ENCODE data around the gene HSPBP1. TPM values are rescaled to one million over a fixed set of nuclear protein-coding genes. Genes with fewer than 3 reads are reported as not detected.

Gene HSPBP1
- total RNA-seq, 1 donor from 2014 or later: 22.7 TPM

DNA sequence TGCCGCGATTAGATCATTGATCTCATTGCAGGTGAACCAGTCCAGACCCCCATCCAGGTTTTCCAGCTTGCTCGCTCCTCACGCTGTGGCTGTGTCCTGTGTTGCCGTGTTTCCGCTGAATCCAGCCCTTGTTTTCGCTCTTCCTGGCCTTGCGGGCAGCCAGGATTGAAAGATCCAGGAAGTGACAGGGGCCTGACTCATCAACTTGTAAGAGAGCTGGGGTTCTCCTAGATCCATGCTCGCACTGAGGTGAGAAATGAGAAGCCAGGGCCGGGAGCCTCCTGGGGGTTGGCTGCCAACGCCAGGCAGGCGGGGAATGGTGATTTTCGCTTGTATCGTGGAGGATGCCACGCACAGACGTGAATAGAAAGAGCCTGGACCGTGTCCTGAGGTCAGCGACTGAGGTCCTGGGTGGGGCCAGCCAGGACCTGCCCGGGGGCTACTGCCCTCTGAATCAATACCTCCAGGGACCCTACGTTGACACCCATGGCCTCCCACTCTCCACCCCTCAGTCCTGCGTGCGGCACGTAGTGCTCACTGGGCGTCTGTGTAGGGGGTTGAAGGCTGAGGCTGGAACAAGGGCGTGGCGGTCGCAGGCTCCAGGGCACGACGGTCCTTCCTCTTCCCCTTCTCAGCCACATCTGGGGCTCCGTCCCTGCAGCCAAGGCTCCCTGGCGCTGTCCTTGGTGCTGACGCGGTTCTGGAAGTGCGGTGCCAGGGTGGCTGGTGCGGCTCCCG, 63.3 kb downstream of the HSPBP1 start:
- Mint-ChIP-seq H3K27me3 (ENCODE audit: low read depth) (no peaks in the 10 kb centered on the region), H3K4me3 (ENCODE audit: unreplicated experiment) (peak overlapping the region; percentile 85), H3K9me3 (ENCODE audit: low read depth) (peaks cover 22% of the 10 kb centered on the region), H3K4me1 (ENCODE audit: low read depth) (peaks cover 18% of the 10 kb centered on the region), H3K36me3 (ENCODE audit: low read depth) (peaks cover 2% of the 10 kb centered on the region), H3K27ac (ENCODE audit: unreplicated experiment) (peak overlapping the region; percentile 97)
- DNase-seq (ENCODE audit: low spot score): no peak
- TF ChIP-seq, protein P1, sequence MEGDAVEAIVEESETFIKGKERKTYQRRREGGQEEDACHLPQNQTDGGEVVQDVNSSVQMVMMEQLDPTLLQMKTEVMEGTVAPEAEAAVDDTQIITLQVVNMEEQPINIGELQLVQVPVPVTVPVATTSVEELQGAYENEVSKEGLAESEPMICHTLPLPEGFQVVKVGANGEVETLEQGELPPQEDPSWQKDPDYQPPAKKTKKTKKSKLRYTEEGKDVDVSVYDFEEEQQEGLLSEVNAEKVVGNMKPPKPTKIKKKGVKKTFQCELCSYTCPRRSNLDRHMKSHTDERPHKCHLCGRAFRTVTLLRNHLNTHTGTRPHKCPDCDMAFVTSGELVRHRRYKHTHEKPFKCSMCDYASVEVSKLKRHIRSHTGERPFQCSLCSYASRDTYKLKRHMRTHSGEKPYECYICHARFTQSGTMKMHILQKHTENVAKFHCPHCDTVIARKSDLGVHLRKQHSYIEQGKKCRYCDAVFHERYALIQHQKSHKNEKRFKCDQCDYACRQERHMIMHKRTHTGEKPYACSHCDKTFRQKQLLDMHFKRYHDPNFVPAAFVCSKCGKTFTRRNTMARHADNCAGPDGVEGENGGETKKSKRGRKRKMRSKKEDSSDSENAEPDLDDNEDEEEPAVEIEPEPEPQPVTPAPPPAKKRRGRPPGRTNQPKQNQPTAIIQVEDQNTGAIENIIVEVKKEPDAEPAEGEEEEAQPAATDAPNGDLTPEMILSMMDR (IDR thresholded peaks at IDR 0.05): no peak

DNA sequence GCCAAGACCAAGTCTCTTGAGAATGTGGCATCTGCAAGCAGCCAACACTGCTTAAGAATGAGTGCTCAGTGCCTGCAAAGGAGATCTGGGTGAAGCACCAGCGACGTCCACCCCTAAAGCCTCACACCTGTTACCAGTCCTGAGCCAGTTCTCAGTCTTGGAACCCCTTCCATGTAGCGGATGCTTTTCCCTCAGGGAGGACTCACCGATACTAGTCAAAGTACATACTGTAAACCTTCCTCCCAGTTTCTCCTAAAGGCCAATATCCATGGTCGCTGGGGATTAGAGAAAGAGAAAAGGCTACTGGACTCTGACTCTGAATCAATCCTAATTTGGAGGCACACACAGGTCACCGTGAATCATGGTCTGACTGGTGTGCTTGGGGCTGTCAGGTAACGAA, 66.4 kb downstream of the HSPBP1 start:
- no peak overlapping the region for H3K27ac Mint-ChIP-seq (ENCODE audit: unreplicated experiment)
- DNase-seq (ENCODE audit: low spot score): no peak
- TF ChIP-seq, protein P1 (IDR thresholded peaks at IDR 0.05): no peak
- H3K4me1 Mint-ChIP-seq (ENCODE audit: low read depth): peaks cover 28% of the 10 kb centered on the region
- peaks cover 14% of the 10 kb centered on the region for H3K9me3 Mint-ChIP-seq (ENCODE audit: low read depth)
- no peaks in the 10 kb centered on the region for H3K27me3 Mint-ChIP-seq (ENCODE audit: low read depth)
- no peak overlapping the region for H3K4me3 Mint-ChIP-seq (ENCODE audit: unreplicated experiment)
- peaks cover 2% of the 10 kb centered on the region for H3K36me3 Mint-ChIP-seq (ENCODE audit: low read depth)

DNA sequence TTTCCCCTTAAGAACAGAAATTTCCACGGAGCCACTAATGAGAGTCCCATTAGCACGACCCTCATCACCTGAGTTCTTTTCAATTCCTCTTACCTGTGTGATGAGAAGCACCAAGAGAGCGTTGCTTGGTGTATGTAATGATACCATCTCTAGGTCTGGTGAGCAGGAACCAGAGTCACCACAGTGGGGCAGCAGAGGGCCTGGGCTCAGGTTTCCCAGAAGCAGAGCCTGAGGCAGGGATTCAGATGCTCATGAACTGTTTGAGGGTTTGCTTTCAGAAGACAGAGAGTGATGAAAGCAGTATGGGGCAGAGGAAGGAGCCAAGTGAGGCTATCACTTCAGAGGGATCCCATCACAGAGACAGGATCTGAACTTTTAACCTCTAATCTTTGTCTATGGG, 67.5 kb downstream of the HSPBP1 start:
- Mint-ChIP-seq H3K4me3 (ENCODE audit: unreplicated experiment) (no peak overlapping the region), H3K4me1 (ENCODE audit: low read depth) (peaks cover 24% of the 10 kb centered on the region), H3K27me3 (ENCODE audit: low read depth) (no peaks in the 10 kb centered on the region), H3K36me3 (ENCODE audit: low read depth) (peaks cover 2% of the 10 kb centered on the region), H3K9me3 (ENCODE audit: low read depth) (peaks cover 14% of the 10 kb centered on the region), H3K27ac (ENCODE audit: unreplicated experiment) (no peak overlapping the region)
- TF ChIP-seq, protein P1 (IDR thresholded peaks at IDR 0.05): peak; percentile 58
- no peak for DNase-seq (ENCODE audit: low spot score)

Small RNA genes lying within 50 kb of the gene (microRNA-seq; reads per million reads assigned to microRNA genes)
- gene MIR6802 (ENCODE audit: borderline number of aligned reads) (not detected), gene MIR6803 (ENCODE audit: borderline number of aligned reads) (2.8 reads per million), gene MIR6804 (ENCODE audit: borderline number of aligned reads) (3.3 reads per million)

Other genes with a start within 250 kb of the HSPBP1 start
- 0.51 TPM in 1 of 3 replicates, not detected in the others for gene GP6, start 241.8 kb downstream of the HSPBP1 start, total RNA-seq
- 9.7 to 13.7 TPM (median 11.1 TPM) in 3 replicates for gene RDH13, start 217.0 kb downstream of the HSPBP1 start, total RNA-seq
- 4.1 to 7.9 TPM (median 6.8 TPM) in 3 replicates for gene EPS8L1, start 204.2 kb downstream of the HSPBP1 start, total RNA-seq
- gene PPP1R12C, start 162.5 kb downstream of the HSPBP1 start, total RNA-seq: 86.1 to 111 TPM (median 103 TPM) in 3 replicates
- 0.62 TPM in 1 of 3 replicates, not detected in the others for gene TNNT1, start 130.9 kb downstream of the HSPBP1 start, total RNA-seq
- not detected in 3 replicates for gene TNNI3, start 122.4 kb downstream of the HSPBP1 start, total RNA-seq
- 0.90 to 2.2 TPM (median 1.3 TPM) in 3 replicates for gene DNAAF3, start 113.5 kb downstream of the HSPBP1 start, total RNA-seq
- gene SYT5, start 99.8 kb downstream of the HSPBP1 start, total RNA-seq: 0.80 TPM in 1 of 3 replicates, not detected in the others
- gene PTPRH, start 70.6 kb downstream of the HSPBP1 start, total RNA-seq: 0.42 to 0.54 TPM in 2 of 3 replicates, not detected in the other
- gene TMEM86B, start 51.3 kb downstream of the HSPBP1 start, total RNA-seq: 1.4 to 1.5 TPM (median 1.4 TPM) in 3 replicates
- gene PPP6R1, start 21.1 kb downstream of the HSPBP1 start, total RNA-seq: 47.6 to 58.4 TPM (median 49.9 TPM) in 3 replicates
- gene BRSK1, start 3.9 kb upstream of the HSPBP1 start, total RNA-seq: 14.0 to 15.9 TPM (median 15.3 TPM) in 3 replicates
- not detected in 3 replicates for gene TMEM150B, start 45.2 kb upstream of the HSPBP1 start, total RNA-seq
- 9.5 to 14.6 TPM (median 9.7 TPM) in 3 replicates for gene KMT5C, start 59.8 kb upstream of the HSPBP1 start, total RNA-seq
- 0.17 to 0.23 TPM in 2 of 3 replicates, not detected in the other for gene COX6B2, start 74.6 kb upstream of the HSPBP1 start, total RNA-seq
- not detected in 3 replicates for gene GARIN5B, start 83.2 kb upstream of the HSPBP1 start, total RNA-seq
- 2.8 to 3.7 TPM (median 3.1 TPM) in 3 replicates for gene IL11, start 90.4 kb upstream of the HSPBP1 start, total RNA-seq
- gene TMEM190, start 96.7 kb upstream of the HSPBP1 start, total RNA-seq: 0.52 to 1.0 TPM in 2 of 3 replicates, not detected in the other
- 0.59 to 1.0 TPM (median 0.85 TPM) in 3 replicates for gene TMEM238, start 104.2 kb upstream of the HSPBP1 start, total RNA-seq
- gene RPL28, start 105.8 kb upstream of the HSPBP1 start, total RNA-seq: 1,343 to 1,376 TPM (median 1,346 TPM) in 3 replicates
- 60.0 to 79.7 TPM (median 78.6 TPM) in 3 replicates for gene UBE2S, start 127.7 kb upstream of the HSPBP1 start, total RNA-seq
- gene SHISA7, start 163.2 kb upstream of the HSPBP1 start, total RNA-seq: not detected in 3 replicates
- gene ISOC2, start 181.5 kb upstream of the HSPBP1 start, total RNA-seq: 39.8 to 47.2 TPM (median 39.8 TPM) in 3 replicates
- gene C19orf85, start 184.6 kb upstream of the HSPBP1 start, total RNA-seq: not detected in 3 replicates
- gene ZNF628, start 196.5 kb upstream of the HSPBP1 start, total RNA-seq: 9.1 to 9.7 TPM (median 9.4 TPM) in 3 replicates
- 32.1 to 50.0 TPM (median 33.1 TPM) in 3 replicates for gene NAT14, start 205.1 kb upstream of the HSPBP1 start, total RNA-seq
- gene SSC5D, start 208.3 kb upstream of the HSPBP1 start, total RNA-seq: 33.6 to 50.0 TPM (median 34.5 TPM) in 3 replicates